Measurements from ENCODE around the gene PIK3C2B. TPM values are rescaled to one million over a fixed set of nuclear protein-coding genes. Genes with fewer than 3 reads are reported as not detected.

The PIK3C2B gene
- total and polyA plus RNA-seq, 2 of the 8 experiments (the other 6 are each of a cell fraction or from before 2014, with no cell fraction given) = 20.4 to 36.7 TPM

- H4K20me1 ChIP-seq (replicated peaks in 1 of 2; ENCODE audit: control insufficient read depth in 1 of 2, insufficient read depth in 2 of 2, low read length in 2 of 2) = no peaks in the 10 kb centered on the region
- H2BK120ac ChIP-seq (replicated peaks; ENCODE audit: low read depth, low read length) = no peak overlapping the region
- H3K4me2 ChIP-seq (ENCODE audit: insufficient read depth in 1 of 2, low read depth in 2 of 2, low read length in 2 of 2) = no peak overlapping the region
- H3K4me1 ChIP-seq (replicated peaks in 1 of 4; ENCODE audit: control insufficient read depth in 3 of 4, insufficient read depth in 4 of 4, low read length in 3 of 4) = peaks cover 0 to 5% (median under 1%) of the 10 kb centered on the region in 4 experiments; a peak in 2 of 7 replicates
- H2BK15ac ChIP-seq (ENCODE audit: low read length) = no peak overlapping the region
- 87% methylated on average over 14 of the region's 17 CpGs; no CpG with 5 or more reads in 1 of the 2 experiments for WGBS, 2 experiments (ENCODE audit: extremely low coverage in 1 of 2, insufficient coverage in 1 of 2, insufficient read length in 1 of 2, insufficient replicate concordance in 2 of 2, low coverage in 1 of 2, low lambda C conversion rate in 2 of 2, missing lambda C conversion rate in 1 of 2)
- H2AK5ac ChIP-seq (ENCODE audit: low read depth, low read length) = no peak overlapping the region
- H3K14ac ChIP-seq (ENCODE audit: insufficient read length) = no peak overlapping the region
- POLR2A ChIA-PET (ENCODE audit: partially characterized antibody) = interaction anchor here (0.8 to 3.0 kb wide), 7 partner anchors 9 to 56 kb away, joined by 3 to 13 read pairs (median 4); partner anchors contain the start of genes MDM4 and PIK3C2B
- peaks cover 0 to 2% (median under 1%) of the 10 kb centered on the region in 4 experiments; a peak in 4 of 8 replicates for H3K36me3 ChIP-seq (ENCODE audit: control insufficient read depth in 2 of 4, insufficient read depth in 4 of 4, low read length in 3 of 4)
- no peaks in the 10 kb centered on the region for H3K9me3 ChIP-seq (ENCODE audit: insufficient read depth in 2 of 2, low read depth in 1 of 2, low read length in 1 of 2)
- H3K18ac ChIP-seq (ENCODE audit: extremely low read depth, low read length) = no peak overlapping the region
- H3K27me3 ChIP-seq (replicated peaks in 1 of 4; ENCODE audit: control insufficient read depth in 3 of 4, extremely low read depth in 1 of 4, insufficient read depth in 3 of 4, low read length in 3 of 4) = no peaks in the 10 kb centered on the region
- CTCF ChIA-PET (ENCODE audit: partially characterized antibody) = interaction anchor here (0.7 to 47.3 kb wide), 9 partner anchors 10 to 69 kb away, joined by 3 to 2124 read pairs (median 9); partner anchors contain the start of genes MDM4 and PIK3C2B
- no peak overlapping the region for H2BK5ac ChIP-seq (ENCODE audit: low read depth, low read length)
- no peak overlapping the region for H2BK20ac ChIP-seq (ENCODE audit: low read length)
- no peak overlapping the region for H4K5ac ChIP-seq (ENCODE audit: insufficient read length, low read depth, low read length)
- H3K79me1 ChIP-seq (ENCODE audit: low read depth, low read length) = 0 out of 2 replicates have a peak, but pooled peaks cover 2% of the 10 kb centered on the region
- H2AFZ ChIP-seq (ENCODE audit: low read length) = no peak overlapping the region
- H2BK12ac ChIP-seq (ENCODE audit: low read depth, low read length) = no peak overlapping the region
- no peaks in the 10 kb centered on the region for H3K79me2 ChIP-seq (ENCODE audit: control insufficient read depth in 1 of 2, insufficient read depth in 2 of 2, low read length in 2 of 2)
- no peaks in the 10 kb centered on the region for H3K23me2 ChIP-seq (ENCODE audit: low read depth, low read length)
- H4K91ac ChIP-seq (replicated peaks; ENCODE audit: insufficient read length, low read length) = no peak overlapping the region
- no peak overlapping the region for H3K27ac ChIP-seq (ENCODE audit: low read depth, low read length)
- no peak overlapping the region for H3K4me3 ChIP-seq (ENCODE audit: extremely low read depth in 1 of 4, insufficient read depth in 2 of 4, low read depth in 3 of 4, low read length in 4 of 4)
- no peak overlapping the region for H3K4ac ChIP-seq (replicated peaks; ENCODE audit: insufficient read length, low read depth, low read length)
- no peak overlapping the region for H4K8ac ChIP-seq (ENCODE audit: extremely low read depth, insufficient read depth, low read length)
- DNase-seq (ENCODE audit: low read depth in 1 of 2, low spot score in 2 of 2) (no peak), FAIRE-seq (no peak)
- H3K23ac ChIP-seq (ENCODE audit: insufficient read length) = no peak overlapping the region
- H3K9ac ChIP-seq (replicated peaks in 1 of 4; ENCODE audit: extremely low read depth in 1 of 4, low read depth in 3 of 4, low read length in 3 of 4) = no peak overlapping the region; a peak in 1 of 7 replicates
- no peak overlapping the region for H3K56ac ChIP-seq (replicated peaks; ENCODE audit: insufficient read length, low read depth, low read length)
- TF ChIP-seq SIX5 (IDR thresholded peaks at IDR 0.05; ENCODE audit: low read depth, low read length) (no peak), CEBPB (IDR thresholded peaks at IDR 0.05; ENCODE audit: low read depth, low read length) (no peak), EP300 (IDR thresholded peaks at IDR 0.05; ENCODE audit: borderline replicate concordance in 1 of 2, low read depth in 2 of 2, low read length in 2 of 2) (no peak), KDM4A (IDR thresholded peaks at IDR 0.05; ENCODE audit: low read depth, low read length, severe bottlenecking) (no peak), GABPA (IDR thresholded peaks at IDR 0.05; ENCODE audit: borderline replicate concordance, insufficient read depth, low read length) (no peak), YY1 (IDR thresholded peaks at IDR 0.05; ENCODE audit: low read depth, low read length) (no peak), CHD1 (IDR thresholded peaks at IDR 0.05; ENCODE audit: low read depth, low read length) (no peak), BRCA1 (IDR thresholded peaks at IDR 0.05; ENCODE audit: low read depth, low read length) (no peak), USF2 (IDR thresholded peaks at IDR 0.05; ENCODE audit: low read length) (no peak), GTF2F1 (IDR thresholded peaks at IDR 0.05; ENCODE audit: borderline replicate concordance, low read depth, low read length) (no peak)
These were observed 27.9 kb downstream of the PIK3C2B start for GRCh38 chr1:204466416-204467405.
